ENCODE measurements around the gene EPAS1.

The EPAS1 gene

DNA sequence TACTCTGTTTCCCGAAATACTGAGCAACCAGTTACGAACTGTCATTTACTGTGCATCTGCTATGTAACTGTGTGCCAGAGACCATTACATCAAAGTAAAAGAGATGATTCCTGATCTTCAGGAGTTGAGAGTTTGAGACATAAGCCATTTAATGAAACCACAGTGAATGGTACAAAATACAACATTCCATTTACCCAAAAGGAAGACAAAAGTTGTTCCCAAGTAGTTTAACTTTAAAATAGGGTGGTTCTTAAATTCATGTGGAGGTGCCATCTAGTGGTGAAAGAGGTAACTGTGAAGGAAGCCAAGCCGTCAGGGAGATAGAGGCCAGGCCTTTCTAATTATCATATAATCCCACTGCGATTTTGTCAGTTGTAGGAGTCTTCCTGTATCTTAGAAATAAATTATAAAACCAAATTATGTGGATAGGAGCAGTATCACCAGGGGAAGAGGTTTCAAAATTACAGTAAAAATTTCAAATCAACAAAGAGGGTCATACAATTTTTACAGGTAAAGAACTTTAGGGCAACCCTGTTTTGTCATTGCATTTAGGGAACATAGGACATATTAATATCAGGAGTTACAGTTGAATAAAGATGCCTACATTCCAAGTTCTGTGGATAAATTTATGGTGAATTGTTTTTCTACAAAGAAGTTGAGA is 67.7 kb downstream of the EPAS1 start:
- peak; percentile 46 for DNase-seq (ENCODE audit: low read depth)

DNA sequence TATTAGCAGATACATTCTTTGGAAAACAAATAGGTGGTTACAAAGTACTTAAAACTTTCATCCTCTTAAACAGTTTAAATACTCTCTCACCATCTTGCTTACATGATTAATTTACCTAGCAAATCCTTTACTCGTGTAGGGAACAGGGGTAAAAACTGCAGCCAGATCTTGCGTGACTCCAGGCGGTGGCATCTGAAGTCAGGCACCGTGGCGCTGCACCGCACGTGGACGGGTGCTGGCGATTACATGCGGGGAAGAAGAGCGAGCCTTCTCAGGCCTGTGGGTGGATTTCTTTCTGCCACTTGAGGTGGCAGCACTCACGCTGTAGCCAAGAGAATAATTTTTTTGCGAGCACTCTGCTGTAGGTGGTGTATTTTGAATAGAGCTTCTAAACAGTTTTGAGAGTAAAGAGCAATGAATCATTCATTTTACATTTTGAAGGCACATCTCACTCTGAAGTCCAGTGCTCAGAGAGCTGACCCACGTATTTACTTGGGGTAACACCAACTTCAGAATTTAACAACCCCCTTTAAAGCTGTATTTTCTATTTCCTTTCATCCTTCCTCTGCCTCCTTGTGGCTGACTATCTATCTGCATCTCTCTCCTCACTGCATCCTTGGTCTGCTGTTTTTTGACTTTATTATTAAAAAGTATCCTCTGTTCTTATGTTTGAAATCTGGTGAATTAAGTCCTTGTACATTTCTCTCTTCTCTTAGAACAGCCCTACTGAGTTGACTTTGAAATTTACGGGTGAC is 68.9 kb downstream of the EPAS1 start:
- DNase-seq (ENCODE audit: low read depth), result no peak

DNA sequence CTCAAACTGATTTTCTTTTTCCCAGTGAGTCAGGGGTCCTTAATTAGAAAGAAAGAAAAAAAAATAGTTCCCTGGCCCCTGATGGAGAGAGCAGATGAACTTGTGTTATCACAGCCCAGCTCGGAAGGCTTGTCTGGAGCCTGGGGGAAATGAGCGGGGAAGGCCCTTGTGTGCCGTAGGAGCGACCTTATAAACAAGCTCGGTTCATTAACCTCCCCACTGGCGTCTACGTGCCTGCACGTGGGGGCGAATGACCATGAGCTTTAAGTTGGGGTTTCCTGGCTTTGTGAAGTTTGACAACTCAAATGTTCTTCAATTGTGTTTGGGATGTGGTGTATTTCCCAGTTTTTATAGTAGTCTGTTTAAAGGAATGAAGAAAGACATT is 69.5 kb downstream of the EPAS1 start:
- DNase-seq (ENCODE audit: low read depth), result no peak

DNA sequence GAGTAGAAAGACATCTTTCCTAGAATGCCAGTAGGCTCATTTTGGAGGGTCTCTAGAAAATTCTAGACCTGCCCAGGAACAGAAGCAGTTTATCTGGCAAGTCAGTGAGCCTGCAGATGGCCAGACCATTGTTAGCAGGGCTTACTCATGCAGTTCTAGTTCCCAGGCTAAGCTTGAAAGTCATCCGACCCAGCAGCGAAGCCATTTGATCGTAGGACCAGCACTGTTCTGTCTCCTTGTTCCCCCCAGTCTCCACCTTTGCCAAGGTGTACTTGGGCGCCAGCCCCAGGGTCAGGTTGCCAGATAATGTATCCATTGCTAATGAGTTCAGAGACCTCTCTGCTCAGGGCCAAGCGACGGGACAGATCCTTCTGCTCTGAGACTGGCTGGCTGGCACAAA is 70.1 kb downstream of the EPAS1 start:
- DNase-seq (ENCODE audit: low read depth), result no peak

DNA sequence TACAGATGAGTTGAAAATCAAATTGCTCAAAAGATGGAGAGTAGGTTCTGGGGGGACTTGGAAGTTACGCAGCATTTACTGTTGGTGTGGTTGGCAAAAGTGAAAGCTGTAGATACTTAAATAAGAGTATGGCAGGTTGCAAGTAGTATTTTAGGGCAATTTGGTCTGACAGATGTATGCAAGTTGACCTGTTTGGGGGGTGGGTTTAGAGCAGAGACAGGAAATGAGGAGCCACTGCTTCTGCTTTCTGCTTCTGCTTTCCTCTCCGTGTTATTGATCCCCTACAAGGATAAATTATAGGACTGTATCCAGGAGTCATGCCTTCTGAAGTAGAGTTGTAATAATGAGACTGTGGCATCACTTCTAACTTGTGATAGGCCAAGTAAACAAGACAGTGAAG is 71.2 kb downstream of the EPAS1 start:
- no peak for DNase-seq (ENCODE audit: low read depth)

DNA sequence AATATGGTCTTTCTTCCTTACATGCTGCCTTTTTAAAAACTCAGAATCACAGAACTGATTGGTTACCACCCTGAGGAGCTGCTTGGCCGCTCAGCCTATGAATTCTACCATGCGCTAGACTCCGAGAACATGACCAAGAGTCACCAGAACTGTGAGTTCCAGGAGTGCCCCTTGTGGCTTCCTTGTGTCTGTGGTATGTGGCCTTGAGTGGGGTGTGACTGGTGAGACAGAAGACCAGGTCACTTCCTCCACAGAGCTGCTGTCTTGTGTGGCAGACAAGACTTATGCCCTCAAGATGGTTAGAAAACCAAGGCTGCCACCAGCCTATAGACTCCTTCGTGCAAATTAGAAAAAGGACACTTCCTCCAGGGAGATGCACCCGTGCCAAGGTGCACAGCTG is 72.6 kb downstream of the EPAS1 start:
- DNase-seq (ENCODE audit: low read depth), result no peak

DNA sequence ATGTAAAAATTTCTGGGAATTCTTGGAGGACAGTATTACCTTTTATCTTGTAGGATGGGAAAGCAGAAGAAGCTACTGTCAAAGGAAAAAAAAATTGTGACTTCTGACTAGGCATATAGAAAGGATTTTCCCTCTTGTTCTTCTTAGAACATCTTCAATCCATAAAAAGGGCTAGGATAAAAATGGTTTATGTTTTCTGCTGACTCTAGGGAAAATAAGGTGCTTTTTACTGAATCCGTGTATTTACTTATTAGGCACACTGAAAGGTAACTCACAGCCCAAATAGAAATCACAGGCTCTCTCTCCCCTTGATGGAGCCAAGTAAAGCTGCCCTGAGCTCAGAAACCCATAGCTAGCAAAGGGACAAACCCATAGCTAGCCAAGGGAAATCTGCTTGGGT is 74.6 kb downstream of the EPAS1 start:
- no peak for DNase-seq (ENCODE audit: low read depth)

DNA sequence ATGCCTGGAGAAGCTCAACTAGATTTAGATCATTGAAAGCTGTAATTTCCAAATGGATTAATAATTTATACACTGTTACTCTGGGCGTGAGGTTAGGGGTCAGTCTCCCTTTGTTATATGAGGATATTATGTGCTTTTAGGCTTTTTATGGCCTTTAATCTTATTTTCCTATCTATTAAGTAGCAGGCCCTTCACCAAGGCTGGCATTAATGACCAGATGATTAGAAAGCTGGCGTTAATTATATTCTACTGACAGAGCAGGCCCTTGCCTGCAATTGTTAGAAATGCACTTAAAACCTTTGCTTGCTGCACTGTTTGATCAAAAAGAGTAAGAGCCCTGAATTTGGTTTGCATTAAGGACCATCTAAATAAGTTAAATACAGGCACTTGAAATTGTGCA is 75.3 kb downstream of the EPAS1 start:
- DNase-seq (ENCODE audit: low read depth), result no peak

DNA sequence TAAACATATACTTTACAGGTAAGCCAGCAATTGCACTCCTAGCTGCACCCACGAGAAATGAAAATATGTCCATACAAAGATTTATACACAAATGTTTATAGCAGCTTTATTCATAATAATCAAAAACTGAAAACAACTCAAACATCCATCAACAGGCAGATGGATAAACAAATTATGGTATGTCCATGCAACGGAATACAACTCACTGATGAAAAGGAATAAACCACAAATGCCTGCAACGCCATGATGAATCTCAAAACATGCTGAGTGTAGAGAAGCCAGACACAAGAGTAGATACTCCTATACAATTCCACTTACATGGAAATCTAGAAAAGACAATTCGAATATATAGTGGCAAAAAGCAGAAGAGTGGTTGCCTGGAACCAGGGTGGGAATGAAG is 76.0 kb downstream of the EPAS1 start:
- no peak for DNase-seq (ENCODE audit: low read depth)

DNA sequence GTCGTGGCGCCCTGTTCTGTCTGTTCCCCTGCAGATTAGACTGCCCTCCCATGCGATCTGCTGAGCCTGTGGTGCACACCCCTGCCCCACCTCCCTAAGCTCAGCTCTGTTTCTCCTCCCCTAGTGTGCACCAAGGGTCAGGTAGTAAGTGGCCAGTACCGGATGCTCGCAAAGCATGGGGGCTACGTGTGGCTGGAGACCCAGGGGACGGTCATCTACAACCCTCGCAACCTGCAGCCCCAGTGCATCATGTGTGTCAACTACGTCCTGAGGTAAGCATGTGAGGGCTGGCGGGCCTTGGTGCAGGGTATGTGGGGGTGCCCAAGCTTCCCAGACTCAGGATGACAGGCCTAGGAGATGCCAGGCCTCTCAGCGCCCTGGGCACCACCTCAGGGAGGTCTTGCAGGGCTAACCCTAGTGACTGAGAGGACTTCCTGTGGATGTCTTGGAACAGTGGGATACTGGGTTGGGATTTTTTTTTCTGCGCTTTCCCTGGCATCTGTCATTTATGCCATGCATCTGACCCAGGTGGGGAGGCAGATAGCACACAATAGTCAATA is 78.4 kb downstream of the EPAS1 start:
- no peak for DNase-seq (ENCODE audit: low read depth)

DNA sequence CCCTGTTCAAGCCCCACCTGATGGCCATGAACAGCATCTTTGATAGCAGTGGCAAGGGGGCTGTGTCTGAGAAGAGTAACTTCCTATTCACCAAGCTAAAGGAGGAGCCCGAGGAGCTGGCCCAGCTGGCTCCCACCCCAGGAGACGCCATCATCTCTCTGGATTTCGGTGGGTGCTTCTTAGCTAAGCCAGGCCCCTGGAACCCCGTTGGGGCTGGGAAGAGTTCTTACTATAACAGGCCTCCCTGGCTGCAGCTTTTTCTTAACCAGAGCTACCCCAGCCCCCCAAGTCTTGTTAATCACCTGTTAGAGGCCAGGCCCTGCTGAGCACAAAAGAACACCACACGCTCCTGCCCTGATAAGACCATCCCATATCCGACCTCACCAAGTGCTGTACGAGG is 79.4 kb downstream of the EPAS1 start:
- no peak for DNase-seq (ENCODE audit: low read depth)

DNA sequence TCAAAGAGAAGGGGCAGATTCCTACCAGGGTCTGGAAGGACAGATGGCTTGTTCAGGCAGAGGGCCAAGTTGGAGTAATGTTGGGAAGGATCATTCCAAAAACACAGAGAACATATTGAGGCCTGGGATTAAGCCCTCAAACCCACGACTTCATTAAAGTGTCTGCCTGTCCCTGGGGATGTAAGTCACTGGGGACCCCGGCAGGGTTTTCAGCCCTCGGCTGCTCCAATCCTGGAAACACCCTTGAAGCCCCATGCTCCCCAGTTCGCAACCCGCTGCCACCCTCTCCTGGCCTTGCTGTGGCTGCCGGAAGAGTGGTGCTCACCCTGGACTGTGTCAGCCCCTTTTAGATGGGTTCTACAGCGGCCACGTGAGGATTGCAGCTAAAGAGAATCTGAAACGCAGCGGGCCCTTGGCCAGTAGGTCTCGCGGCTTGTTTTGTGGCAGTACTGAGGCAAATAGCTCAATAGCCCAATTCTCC is 79.9 kb downstream of the EPAS1 start:
- no peak for DNase-seq (ENCODE audit: low read depth)

DNA sequence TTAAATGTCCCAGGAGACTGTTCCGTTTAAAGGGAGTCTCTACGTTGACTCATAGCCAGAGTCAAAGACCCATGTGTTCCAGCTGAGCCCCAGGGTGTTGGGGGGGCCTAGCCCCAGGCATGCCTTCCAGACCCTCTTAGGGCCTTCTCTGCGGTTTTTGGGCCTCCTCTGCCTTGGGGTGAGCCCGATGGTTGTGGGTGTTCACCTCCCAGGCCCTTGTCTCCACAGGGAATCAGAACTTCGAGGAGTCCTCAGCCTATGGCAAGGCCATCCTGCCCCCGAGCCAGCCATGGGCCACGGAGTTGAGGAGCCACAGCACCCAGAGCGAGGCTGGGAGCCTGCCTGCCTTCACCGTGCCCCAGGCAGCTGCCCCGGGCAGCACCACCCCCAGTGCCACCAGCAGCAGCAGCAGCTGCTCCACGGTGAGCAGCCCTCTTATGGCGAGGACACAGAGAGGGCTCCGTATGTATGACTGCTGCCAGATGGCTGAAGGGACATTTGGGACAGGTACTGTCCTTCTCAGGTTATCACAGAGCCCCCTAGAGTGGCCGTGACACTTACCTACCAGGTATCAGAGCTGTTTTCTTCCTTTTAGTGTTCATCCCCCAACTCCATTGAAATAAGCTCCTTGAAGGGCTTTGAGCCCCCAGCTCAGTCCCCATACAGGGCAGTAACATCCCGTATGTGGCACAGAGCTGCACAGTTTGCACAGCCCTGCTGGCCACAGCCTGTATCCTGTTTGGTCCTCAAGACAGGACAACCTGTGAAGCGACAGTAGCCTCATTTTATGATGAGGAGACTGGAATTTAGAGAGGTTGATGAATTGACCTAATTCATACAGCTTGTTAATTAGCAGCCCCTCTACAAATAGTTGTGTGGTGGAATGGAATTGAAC is 80.7 kb downstream of the EPAS1 start:
- DNase-seq (ENCODE audit: low read depth), result no peak

DNA sequence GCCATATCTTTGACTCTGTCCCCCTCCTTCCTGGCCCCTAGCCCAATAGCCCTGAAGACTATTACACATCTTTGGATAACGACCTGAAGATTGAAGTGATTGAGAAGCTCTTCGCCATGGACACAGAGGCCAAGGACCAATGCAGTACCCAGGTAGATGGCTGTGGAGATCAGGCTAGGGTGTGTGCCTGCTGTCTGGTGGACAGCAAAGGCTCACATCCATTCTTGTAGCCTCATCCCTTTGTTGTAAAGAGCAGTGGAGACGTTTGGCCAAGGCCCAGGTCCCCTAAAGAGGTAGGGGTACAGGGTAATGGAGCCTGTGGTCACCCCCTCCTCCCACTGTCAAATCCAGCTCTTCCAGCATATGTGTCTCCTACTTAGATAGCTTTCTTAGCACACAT is 81.4 kb downstream of the EPAS1 start:
- DNase-seq (ENCODE audit: low read depth), result no peak

DNA sequence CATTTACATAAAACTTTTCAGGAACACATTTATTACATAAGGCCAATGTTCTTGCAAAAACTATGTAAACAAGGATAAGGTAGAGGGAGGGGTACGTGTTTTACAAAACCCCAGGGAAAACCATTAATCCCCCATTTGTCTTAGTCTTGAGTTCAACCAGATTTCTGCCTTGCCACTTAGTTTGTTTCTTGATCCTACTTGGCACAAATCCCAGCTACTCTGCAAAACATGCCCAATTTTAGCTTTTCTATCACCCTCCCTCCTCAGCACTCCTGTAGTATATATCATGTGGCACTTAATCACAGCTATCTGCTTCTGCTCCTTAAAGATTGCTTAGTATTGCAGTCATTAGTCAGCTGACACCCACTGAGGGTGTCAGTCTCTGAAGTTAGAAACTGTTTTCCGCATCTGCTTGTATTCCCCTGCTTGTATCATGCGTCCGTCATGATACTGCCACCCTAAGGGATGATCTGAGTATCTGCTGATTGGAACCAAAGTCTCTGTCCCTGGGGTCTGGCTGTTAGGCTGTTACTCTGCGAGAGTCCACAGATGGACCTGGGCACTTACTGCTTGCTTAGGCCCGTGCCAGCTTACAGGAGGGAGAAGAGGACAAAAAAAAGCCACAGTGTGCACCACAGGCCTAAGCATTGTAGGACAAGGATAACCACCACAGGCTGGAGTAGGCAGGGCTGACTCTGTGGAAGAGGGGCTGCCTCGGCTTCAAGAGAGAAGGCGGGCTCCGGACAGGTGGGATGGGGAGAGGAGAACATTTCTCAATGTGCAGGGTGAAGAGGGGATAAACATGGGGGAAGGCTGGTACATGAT is 82.2 kb downstream of the EPAS1 start:
- no peak for DNase-seq (ENCODE audit: low read depth)

DNA sequence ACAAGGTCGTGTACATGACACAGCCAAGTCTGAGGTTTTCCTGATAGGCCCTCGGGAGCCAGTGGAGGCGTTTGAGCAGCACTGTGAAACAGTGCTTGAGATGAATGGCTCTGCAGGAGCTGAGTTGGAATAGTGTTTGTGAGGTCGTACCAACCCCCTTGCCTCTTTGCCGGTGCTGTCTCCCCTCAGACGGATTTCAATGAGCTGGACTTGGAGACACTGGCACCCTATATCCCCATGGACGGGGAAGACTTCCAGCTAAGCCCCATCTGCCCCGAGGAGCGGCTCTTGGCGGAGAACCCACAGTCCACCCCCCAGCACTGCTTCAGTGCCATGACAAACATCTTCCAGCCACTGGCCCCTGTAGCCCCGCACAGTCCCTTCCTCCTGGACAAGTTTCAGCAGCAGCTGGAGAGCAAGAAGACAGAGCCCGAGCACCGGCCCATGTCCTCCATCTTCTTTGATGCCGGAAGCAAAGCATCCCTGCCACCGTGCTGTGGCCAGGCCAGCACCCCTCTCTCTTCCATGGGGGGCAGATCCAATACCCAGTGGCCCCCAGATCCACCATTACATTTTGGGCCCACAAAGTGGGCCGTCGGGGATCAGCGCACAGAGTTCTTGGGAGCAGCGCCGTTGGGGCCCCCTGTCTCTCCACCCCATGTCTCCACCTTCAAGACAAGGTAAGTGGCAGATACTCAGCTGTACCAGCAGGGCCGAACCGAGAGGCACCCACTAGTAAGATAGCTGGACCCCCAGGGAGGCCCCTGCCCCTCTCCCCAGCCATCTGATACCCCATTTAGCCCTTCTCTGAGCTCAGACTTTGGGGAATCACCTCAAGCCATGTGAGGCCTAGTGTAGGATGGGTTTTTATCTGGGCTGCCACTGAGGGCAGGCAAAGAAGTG is 83.1 kb downstream of the EPAS1 start:
- DNase-seq (ENCODE audit: low read depth), result no peak

DNA sequence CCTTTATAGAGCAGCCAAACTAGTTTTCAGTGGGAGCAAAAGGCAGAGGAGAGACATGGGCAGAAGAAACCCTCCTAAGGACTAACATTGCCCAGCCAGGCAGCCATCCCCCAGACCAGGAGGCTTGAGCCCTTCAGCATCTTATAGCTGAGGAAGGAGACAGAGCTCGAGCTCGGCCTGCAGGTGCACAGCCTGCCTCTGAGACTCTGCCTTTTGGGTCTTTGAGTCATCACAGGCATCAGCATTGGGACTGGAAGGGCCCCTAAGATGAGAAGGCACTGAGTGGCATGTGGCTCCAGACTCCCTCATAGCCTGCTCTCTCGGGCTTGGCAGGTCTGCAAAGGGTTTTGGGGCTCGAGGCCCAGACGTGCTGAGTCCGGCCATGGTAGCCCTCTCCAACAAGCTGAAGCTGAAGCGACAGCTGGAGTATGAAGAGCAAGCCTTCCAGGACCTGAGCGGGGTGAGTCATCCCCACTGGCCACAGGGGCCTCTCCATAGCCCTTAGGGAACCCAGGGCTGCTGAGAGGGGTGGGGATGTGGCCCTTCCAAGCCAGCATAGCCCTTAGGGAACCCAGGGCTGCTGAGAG is 84.1 kb downstream of the EPAS1 start:
- no peak for DNase-seq (ENCODE audit: low read depth)

DNA sequence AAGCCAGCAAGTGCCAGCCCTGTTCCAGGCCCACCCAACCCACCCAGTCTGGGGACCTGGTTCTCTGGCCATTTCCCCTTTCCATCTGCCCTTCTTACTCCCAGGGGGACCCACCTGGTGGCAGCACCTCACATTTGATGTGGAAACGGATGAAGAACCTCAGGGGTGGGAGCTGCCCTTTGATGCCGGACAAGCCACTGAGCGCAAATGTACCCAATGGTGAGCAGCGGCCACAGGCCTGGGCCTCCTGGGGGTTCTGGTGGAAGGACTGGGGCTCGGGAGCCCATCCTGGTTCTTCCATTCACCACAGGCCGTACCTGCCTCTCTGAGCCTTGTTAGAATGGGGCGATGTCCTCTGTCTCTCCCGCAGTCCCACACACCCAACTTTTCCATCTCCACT is 84.7 kb downstream of the EPAS1 start:
- DNase-seq (ENCODE audit: low read depth), result no peak

DNA sequence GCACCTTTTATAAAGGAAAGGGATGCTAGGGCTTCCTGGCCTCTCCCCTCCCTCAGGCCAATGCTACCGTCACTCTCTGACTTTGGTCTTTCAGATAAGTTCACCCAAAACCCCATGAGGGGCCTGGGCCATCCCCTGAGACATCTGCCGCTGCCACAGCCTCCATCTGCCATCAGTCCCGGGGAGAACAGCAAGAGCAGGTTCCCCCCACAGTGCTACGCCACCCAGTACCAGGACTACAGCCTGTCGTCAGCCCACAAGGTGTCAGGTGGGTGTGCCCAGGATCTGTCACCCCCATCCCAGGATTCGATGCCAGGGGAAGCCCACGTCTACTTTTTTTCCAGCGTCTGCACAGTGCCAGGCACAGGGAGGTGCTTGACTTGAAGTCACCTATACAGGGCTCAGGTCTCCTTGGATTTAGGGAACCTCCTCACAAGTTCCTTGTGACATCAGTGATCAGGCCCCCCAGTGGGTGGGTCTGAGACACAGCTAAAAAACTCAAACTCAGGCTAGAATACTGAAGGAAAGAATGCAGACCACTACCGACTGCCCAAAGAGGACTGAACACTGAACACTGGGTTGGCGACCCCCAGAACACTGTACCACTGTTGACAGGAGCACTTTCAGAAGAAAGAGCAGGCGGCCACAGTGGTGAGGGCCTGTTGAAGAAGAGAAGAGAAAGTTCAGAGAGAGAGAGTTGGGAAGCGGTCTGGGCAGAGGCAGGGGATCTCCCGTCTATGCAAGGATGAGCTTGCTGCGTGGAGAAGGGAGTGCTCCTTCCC is 85.3 kb downstream of the EPAS1 start:
- DNase-seq (ENCODE audit: low read depth), result no peak

DNA sequence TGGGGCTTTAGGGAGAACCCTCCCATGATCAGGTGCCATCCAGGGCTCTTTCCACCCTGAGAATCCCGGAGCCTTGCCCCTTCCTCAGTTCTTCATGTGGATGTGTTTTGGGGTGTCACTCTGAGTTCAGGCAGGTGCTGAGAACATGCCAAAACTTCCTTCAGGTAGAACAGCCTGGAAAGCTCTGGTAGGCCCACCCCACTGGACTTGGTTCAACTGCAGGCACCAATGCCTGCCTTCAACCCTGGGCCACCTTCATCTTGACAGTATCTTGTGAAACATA is 85.8 kb downstream of the EPAS1 start:
- no peak for DNase-seq (ENCODE audit: low read depth)
